ENCODE results near the gene AGMO.

DNA sequence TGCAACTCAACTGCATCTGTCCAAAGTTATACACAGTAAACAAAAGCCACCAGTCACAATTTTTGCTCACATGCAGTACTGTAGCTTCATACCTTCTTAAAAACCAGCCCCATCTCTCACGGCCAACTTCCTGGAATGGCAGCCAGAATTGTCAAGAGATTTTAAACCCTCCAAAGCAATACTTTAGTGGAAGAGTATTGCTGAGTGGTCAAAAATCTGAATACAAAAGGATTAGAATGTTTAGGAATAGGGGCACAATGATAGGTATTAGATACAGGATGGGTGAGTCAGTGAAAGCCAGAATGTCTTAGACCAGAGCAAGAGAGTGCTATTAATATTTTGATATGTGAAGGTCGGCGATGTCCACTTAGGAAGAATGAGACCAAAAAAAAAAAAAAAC lies 193.9 kb downstream of the AGMO start:
- TF ChIP-seq EGR1 (IDR thresholded peaks at IDR 0.05; ENCODE audit: borderline replicate concordance, low read depth, low read length): no peak
- TF ChIP-seq EZH2 (IDR thresholded peaks at IDR 0.05; ENCODE audit: low read depth, low read length, severe bottlenecking): no peak
- TF ChIP-seq POLR2A (IDR thresholded peaks at IDR 0.05; ENCODE audit: control extremely low read depth in 1 of 2, low read depth in 2 of 2, low read length in 2 of 2): no peak
- TF ChIP-seq, protein P1, sequence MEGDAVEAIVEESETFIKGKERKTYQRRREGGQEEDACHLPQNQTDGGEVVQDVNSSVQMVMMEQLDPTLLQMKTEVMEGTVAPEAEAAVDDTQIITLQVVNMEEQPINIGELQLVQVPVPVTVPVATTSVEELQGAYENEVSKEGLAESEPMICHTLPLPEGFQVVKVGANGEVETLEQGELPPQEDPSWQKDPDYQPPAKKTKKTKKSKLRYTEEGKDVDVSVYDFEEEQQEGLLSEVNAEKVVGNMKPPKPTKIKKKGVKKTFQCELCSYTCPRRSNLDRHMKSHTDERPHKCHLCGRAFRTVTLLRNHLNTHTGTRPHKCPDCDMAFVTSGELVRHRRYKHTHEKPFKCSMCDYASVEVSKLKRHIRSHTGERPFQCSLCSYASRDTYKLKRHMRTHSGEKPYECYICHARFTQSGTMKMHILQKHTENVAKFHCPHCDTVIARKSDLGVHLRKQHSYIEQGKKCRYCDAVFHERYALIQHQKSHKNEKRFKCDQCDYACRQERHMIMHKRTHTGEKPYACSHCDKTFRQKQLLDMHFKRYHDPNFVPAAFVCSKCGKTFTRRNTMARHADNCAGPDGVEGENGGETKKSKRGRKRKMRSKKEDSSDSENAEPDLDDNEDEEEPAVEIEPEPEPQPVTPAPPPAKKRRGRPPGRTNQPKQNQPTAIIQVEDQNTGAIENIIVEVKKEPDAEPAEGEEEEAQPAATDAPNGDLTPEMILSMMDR (IDR thresholded peaks at IDR 0.05; ENCODE audit: control extremely low read depth in 1 of 3, insufficient read depth in 1 of 3, low read depth in 1 of 3, low read length in 3 of 3): no peak
- no peak for TF ChIP-seq RAD21 (IDR thresholded peaks at IDR 0.05 in 1 of 2, conservative IDR thresholded peaks at IDR 0.05 in 1 of 2; ENCODE audit: low read depth in 2 of 2, low read length in 2 of 2)
- TF ChIP-seq SIX5 (IDR thresholded peaks at IDR 0.05; ENCODE audit: low read depth, low read length): no peak
- TF ChIP-seq, protein P2, sequence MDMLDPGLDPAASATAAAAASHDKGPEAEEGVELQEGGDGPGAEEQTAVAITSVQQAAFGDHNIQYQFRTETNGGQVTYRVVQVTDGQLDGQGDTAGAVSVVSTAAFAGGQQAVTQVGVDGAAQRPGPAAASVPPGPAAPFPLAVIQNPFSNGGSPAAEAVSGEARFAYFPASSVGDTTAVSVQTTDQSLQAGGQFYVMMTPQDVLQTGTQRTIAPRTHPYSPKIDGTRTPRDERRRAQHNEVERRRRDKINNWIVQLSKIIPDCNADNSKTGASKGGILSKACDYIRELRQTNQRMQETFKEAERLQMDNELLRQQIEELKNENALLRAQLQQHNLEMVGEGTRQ (IDR thresholded peaks at IDR 0.05; ENCODE audit: low read length): no peak
